GM21390 (cell line): Measurements from ENCODE around the gene GPR15LG.
"Not testable (repeated sequence)": the region's sequence is repeated elsewhere in the genome, so short reads cannot be mapped to it uniquely, and the experiment has no call there.

ENCODE experiments used
- ATAC-seq: cut with Tn5 transposase; IDR thresholded peaks from one replicate; pipeline ENCODE4 v1.9.1; 2021; ENCODE audit not compliant: unreplicated experiment

GPR15LG gene

GRCh38 chr10:84164442-84164841 lies 9.2 kb upstream of the GPR15LG start:
- ATAC-seq = no peak

- ATAC-seq = peak; percentile 43
Observed at GRCh38 chr10:84166620-84167288, 6.8 kb upstream of the GPR15LG start.

- ATAC-seq = peak; percentile 19
Observed at GRCh38 chr10:84167289-84167653, 6.3 kb upstream of the GPR15LG start.

DNA sequence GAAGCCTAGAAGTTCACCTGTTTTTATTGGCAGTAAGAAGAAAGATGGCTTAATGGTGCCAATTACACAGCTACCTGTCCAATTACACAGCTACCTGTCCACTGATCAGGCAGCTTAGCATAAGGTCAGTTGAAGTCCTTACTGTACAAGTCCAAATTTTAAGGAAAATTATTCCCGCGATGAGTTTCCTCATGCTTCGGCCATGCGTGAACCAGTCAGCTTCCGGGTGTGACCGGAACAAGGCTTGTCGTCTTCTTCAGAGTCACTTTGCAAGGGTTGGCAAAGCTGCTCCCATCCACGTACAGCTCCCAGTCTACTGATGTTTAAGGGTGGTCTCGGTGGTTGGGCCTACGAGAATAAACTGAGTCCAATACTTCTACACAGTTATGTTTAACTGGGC lies 5.2 kb upstream of the GPR15LG start:
- ATAC-seq = not testable (repeated sequence)

- ATAC-seq = not testable (repeated sequence)
Observed at GRCh38 chr10:84171237-84171636, 2.4 kb upstream of the GPR15LG start.

- ATAC-seq = peak; percentile 34
Observed at GRCh38 chr10:84171700-84172466, 1.7 kb upstream of the GPR15LG start.

DNA sequence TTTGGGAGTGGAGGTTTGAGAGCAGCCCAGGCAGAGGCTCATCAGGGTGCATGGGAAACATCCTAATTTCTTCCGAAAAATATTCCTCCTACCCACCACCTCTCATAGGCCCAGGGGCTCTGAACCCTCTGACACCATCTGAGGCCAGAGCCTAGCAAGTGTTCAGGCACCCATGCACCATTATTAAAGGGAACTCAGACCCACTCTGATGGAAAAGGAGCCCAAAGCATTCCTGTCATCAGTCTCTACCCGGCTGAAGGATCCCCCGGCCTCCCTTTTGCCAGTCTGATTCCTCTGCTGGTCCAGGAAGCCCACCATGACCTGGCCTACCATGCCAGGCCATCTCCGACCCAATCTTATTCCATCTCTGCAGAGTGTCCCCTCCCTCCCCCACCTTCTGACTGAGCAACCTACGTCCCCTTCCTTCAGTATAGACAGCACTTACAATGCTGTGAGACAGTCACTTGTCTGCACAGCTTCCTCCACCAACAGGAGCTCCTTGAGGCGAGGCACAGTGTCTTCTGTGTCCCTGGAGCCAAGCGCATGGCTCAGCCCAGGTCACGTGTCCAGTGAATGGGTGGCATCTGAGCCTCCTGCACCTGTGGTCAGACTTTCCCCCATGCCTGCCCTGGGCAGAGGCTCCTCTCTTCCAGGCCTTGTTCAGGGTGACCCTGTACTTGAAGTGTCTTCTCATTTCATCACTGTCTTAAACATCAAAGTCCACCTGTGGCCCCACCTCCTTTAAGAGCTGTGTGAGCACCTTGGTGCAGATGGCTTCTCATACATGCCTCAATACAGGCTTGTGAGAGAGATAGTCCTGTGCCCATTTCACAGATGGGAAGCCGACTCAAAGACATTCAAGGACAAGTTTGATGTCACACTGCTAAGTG lies 889 bp upstream of the GPR15LG start:
- peak; percentile 62 for ATAC-seq

GRCh38 chr10:84175436-84175835 lies 1.8 kb downstream of the GPR15LG start:
- no peak for ATAC-seq

DNA sequence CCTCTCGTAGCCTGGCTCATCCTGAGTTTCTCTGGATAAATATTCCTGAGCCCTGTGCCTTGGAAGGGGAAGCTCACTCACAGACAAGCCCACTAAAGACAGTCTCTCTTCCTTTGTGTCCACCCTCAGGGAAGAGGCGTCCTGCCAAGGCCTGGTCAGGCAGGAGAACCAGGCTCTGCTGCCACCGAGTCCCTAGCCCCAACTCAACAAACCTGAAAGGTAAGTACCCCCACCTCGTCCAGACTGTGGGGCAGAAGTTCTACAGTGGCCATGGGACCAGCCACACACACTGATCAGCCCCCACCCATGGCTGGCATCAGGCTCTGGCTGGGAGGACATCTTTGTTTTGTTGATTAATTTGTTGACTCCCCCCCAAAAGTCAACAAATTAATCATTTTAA lies 2.8 kb downstream of the GPR15LG start:
- no peak for ATAC-seq

- ATAC-seq = no peak
Observed at GRCh38 chr10:84176836-84177474, 3.4 kb downstream of the GPR15LG start.

- peak; percentile 48 for ATAC-seq
Observed at GRCh38 chr10:84177541-84178141, 4.0 kb downstream of the GPR15LG start.

- no peak for ATAC-seq
Observed at GRCh38 chr10:84178160-84178609, 4.6 kb downstream of the GPR15LG start.

DNA sequence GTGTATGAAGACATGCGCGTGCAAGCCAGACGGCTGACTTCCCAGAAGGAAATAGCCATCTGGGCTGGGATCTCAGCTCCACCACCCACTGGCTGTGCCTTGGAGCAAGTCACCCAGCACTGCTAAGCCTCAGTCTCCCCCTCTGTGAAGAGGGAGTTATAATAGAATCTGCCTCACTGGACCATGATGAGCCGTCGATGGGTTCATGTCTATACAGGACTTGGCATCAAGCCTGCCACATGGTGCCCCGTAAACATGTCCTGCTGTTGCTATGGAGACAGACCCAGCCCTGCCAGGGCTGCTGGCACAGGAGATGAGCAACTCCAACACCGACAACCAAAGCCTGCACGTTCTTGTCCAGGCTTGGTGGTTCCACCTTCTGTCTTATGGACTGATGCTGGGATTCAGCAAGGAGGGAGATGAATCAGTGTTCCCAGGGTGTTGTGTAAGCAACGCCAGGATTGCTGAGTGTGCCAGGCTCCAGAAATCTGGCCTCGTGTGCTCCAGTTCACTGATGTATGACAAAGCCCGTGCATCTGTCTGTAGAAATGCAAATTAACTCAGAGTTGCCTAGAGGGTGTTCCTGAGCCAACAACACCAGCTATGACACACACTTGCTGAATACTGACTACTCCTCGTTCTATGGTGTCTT lies 5.6 kb downstream of the GPR15LG start:
- peak; percentile 93 for ATAC-seq

DNA sequence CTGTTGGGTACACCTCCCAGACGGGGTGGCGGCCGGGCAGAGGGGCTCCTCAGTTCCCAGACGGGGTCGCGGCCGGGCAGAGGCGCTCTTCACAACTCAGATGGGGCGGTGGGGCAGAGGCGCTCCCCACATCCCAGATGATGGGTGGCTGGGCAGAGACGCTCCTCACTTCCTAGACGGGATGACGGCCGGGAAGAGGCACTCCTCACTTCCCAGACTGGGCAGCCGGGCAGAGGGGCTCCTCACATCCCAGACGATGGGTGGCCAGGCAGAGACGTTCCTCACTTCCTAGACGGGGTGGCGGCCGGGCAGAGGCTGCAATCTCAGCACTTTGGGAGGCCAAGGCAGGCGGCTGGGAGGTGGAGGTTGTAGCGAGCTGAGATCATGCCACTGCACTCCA lies 6.8 kb downstream of the GPR15LG start:
- ATAC-seq = not testable (repeated sequence)

- ATAC-seq = no peak
Observed at GRCh38 chr10:84181631-84182030, 8.0 kb downstream of the GPR15LG start.

DNA sequence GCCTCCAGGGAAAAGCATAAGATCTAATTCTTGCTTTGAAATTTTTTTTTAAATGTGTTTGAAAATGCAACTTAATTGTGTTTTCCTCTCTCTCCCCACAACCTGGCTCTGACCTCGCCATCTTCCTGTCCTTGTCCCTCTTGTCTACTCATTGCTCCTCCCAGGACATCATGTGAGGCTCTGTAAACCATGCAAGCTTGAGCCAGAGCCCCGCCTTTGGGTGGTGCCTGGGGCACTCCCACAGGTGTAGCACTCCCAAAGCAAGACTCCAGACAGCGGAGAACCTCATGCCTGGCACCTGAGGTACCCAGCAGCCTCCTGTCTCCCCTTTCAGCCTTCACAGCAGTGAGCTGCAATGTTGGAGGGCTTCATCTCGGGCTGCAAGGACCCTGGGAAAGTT lies 10.9 kb downstream of the GPR15LG start:
- ATAC-seq = no peak

- no peak for ATAC-seq
Observed at GRCh38 chr10:84185526-84186175, 12.1 kb downstream of the GPR15LG start.

GRCh38 chr10:84188815-84189214 lies 15.2 kb downstream of the GPR15LG start:
- no peak for ATAC-seq

- no peak for ATAC-seq
Observed at GRCh38 chr10:84190621-84191020, 17.0 kb downstream of the GPR15LG start.

DNA sequence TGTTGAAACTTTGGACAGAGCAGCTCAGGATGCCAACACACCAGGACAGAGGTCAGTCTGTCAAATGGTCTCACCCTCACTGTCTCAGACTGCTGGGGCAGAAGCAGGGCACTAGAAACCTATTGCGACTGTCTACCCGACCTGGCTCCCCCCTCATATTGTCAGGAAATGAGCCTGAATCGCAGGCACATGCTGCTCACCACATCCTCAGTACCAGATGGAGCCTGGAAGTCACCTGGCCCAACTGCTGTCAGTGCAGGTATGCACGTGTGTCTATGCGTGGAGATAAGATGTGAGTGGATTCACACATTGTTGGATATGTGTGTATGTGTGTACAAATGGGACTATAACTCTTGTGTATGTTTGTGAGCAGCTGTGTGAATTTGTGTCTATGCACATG lies 17.5 kb downstream of the GPR15LG start:
- ATAC-seq = no peak
